ENCODE measurements around the gene MYT1. TPM values are rescaled to one million over a fixed set of nuclear protein-coding genes. Genes with fewer than 3 reads are reported as not detected.

Gene MYT1
- total RNA-seq, 1 donor from 2014 or later: not detected

DNA sequence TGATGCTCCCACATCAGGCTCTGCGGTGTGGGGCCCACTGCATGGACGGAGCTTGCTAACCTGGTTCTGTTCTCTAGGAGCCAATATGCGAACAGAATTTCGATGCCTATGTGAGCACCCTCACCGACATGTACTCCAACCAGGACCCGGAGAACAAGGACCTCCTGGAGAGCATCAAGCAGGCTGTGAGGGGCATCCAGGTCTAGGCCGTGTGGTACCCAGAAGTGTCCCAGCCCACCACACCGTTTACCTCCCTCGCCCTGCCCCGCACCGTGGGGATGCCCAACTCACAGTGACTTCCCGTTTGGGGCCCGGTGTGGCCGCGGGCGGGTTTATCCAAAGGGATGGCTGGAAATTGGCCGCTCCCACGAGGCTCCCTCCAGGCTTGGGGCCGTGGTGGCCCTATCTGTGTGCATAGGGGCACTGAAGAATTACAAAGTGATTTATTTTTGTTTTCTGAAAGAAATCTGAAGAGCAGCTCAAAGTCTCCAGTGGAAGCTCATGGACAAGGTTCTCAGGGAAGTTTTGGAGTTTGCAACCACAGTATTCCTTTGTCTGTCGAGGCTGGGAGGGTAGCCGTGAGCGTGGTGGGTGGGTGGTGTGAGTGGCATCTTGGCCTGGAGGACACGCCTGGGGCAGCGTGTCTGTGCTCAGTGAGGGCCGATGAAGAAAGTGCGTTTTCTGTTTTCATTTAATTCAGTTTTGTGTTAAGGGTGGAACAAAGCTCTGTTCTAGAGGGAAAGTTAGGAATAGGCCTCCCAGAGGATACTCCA is 76.2 kb downstream of the MYT1 start:
- TF ChIP-seq, protein P1, sequence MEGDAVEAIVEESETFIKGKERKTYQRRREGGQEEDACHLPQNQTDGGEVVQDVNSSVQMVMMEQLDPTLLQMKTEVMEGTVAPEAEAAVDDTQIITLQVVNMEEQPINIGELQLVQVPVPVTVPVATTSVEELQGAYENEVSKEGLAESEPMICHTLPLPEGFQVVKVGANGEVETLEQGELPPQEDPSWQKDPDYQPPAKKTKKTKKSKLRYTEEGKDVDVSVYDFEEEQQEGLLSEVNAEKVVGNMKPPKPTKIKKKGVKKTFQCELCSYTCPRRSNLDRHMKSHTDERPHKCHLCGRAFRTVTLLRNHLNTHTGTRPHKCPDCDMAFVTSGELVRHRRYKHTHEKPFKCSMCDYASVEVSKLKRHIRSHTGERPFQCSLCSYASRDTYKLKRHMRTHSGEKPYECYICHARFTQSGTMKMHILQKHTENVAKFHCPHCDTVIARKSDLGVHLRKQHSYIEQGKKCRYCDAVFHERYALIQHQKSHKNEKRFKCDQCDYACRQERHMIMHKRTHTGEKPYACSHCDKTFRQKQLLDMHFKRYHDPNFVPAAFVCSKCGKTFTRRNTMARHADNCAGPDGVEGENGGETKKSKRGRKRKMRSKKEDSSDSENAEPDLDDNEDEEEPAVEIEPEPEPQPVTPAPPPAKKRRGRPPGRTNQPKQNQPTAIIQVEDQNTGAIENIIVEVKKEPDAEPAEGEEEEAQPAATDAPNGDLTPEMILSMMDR (IDR thresholded peaks at IDR 0.05; ENCODE audit: insufficient read depth, low read length, poor library complexity, severe bottlenecking): no peak
- DNase-seq (ENCODE audit: low read depth): no peak
- Histone ChIP-seq H3K36me3 (ENCODE audit: control insufficient read depth, insufficient read depth, low read length) (no peaks in the 10 kb centered on the region), H3K27me3 (ENCODE audit: control insufficient read depth, insufficient read depth, low read length) (peaks cover 13% of the 10 kb centered on the region), H3K4me3 (ENCODE audit: low read depth, low read length) (no peak overlapping the region)

DNA sequence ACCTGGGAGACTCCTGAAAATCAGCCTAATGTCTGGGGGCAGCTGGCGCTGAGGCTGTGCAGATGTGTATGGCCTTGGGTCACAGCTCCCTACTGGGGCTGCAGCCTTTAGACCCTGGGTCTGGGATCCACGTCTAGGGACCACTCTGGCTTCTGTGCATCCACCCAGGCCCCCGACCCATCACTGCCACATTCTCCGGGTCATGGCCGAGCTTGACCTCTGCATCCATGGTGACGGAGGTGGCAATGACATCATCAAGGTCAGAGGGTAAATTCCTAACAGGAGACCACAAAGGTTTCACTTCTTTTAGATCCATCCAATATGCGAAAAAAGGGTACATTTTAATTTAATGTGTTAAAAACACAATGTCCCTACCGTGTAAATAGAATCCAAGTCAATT is 76.8 kb downstream of the MYT1 start:
- Histone ChIP-seq H3K4me3 (ENCODE audit: low read depth, low read length) (no peak overlapping the region), H3K36me3 (ENCODE audit: control insufficient read depth, insufficient read depth, low read length) (no peaks in the 10 kb centered on the region), H3K27me3 (ENCODE audit: control insufficient read depth, insufficient read depth, low read length) (peaks cover 13% of the 10 kb centered on the region)
- no peak for DNase-seq (ENCODE audit: low read depth)
- TF ChIP-seq, protein P1 (IDR thresholded peaks at IDR 0.05; ENCODE audit: insufficient read depth, low read length, poor library complexity, severe bottlenecking): no peak

DNA sequence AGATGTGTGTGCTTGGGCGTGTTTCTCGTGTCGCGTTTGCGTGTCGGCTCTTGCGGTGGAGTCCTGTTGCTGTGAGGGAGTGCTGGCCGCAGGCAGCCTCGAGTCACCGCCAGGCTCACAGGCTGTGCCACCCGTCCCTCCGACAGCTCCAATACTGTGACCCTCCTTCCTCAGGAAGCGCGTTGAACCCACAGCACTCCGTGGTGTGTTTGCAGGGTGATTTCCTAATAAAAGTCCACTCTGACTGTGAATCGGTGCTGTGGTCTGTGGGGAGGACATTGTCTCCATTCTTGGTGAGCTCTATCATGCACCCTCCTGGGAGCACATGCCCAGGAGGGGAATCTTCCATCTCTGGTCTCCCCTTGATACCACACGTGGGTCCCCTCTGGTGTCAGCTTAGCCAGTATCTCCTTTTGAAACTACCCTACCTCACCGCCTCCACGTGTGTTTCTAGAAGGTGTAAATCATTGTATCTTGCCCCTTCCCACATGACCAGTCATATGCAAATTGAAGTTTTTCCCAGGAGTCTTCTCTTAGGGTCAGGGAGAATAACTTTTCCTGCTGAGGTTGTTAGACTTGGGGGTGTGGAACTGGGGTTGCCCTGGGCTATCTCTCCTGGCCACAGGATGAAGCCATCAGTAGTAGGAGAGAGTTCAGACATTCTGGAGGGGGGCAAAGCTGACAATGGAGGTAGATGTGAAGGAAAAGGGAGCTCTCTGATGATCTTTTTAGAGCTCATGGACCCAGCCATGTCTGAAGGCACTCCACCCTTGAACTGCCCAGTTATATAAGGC is 77.9 kb downstream of the MYT1 start:
- no peak for DNase-seq (ENCODE audit: low read depth)
- H3K27me3 ChIP-seq (ENCODE audit: control insufficient read depth, insufficient read depth, low read length): peaks cover 13% of the 10 kb centered on the region
- no peaks in the 10 kb centered on the region for H3K36me3 ChIP-seq (ENCODE audit: control insufficient read depth, insufficient read depth, low read length)
- no peak overlapping the region for H3K4me3 ChIP-seq (ENCODE audit: low read depth, low read length)
- TF ChIP-seq, protein P1 (IDR thresholded peaks at IDR 0.05; ENCODE audit: insufficient read depth, low read length, poor library complexity, severe bottlenecking): no peak

DNA sequence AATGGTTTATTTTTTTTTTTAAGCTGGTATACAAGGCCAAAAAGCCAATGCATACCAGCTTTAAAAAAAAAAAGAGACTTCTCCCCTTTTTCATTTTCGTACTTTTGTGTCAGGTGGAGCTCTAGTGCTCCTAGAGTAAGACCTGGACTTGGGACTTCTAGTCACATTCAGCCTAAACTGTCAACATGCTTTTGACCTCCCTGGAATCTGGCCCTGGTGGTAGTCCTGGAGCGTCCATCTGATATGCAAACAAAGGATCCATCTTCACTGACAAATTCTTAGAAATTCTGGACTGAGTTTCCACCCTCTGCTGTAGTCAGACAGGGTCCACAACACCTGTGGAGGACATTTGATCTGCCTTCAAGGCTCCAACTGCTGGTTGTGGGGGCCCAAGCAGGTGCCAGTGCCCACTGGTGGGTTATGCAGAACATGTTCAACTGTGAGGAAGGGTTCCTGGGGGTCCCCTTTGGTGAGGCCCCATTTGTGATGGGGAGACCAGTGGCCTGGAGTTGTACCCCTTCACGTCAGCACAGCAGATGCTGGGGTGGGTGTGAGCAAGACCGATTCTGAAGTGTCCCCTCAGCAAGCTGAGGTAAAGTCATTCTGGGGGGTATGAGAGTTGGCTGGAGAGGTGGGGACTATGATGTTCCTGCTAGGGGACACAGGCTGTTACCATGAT is 78.7 kb downstream of the MYT1 start:
- DNase-seq (ENCODE audit: low read depth): no peak
- Histone ChIP-seq H3K27me3 (ENCODE audit: control insufficient read depth, insufficient read depth, low read length) (peaks cover 13% of the 10 kb centered on the region), H3K36me3 (ENCODE audit: control insufficient read depth, insufficient read depth, low read length) (no peaks in the 10 kb centered on the region), H3K4me3 (ENCODE audit: low read depth, low read length) (no peak overlapping the region)
- TF ChIP-seq, protein P1 (IDR thresholded peaks at IDR 0.05; ENCODE audit: insufficient read depth, low read length, poor library complexity, severe bottlenecking): no peak

DNA sequence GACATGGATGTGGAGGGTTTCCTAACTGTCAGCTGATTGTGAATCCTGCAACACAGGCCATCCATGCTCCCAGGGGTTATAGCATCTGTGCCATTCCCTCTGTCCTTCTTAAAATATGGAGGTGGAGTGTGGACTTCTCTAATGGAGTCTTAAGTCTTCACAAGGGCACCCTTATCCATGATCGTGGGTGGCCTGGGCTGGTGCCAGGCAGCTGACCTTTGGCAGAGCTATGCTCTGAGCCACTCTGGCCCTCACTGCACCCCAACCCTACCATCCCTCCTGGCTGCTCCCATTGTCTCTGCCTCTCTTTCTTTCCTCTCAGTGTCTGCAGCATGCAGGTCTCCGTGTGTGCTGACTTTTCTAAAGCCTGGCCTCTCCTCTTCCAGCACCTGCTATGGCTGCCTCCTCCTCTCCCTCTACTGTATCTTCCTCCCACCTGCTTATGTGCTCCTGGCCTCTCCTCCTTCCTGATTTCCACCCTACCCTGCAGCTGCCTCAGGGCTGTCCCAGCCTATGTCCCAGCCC is 80.1 kb downstream of the MYT1 start:
- H3K27me3 ChIP-seq (ENCODE audit: control insufficient read depth, insufficient read depth, low read length): peaks cover 18% of the 10 kb centered on the region
- no peak overlapping the region for H3K4me3 ChIP-seq (ENCODE audit: low read depth, low read length)
- DNase-seq (ENCODE audit: low read depth): no peak
- TF ChIP-seq, protein P1 (IDR thresholded peaks at IDR 0.05; ENCODE audit: insufficient read depth, low read length, poor library complexity, severe bottlenecking): no peak
- H3K36me3 ChIP-seq (ENCODE audit: control insufficient read depth, insufficient read depth, low read length): no peaks in the 10 kb centered on the region
